Measurements from ENCODE around the gene CDH15.

- TF ChIP-seq HNRNPL (IDR thresholded peaks at IDR 0.05; ENCODE audit: low read depth, low read length) (no peak), ZNF530 (CRISPR knock-in tag; IDR thresholded peaks at IDR 0.05; ENCODE audit: low read depth) (no peak), ZNF660 (CRISPR knock-in tag; IDR thresholded peaks at IDR 0.05; ENCODE audit: borderline replicate concordance, low read depth) (no peak), POLR2A (IDR thresholded peaks at IDR 0.05; ENCODE audit: insufficient read depth in 1 of 2, low read depth in 2 of 2, low read length in 2 of 2) (no peak), MAFK (conservative IDR thresholded peaks at IDR 0.05 in 1 of 2, IDR thresholded peaks at IDR 0.05 in 1 of 2; ENCODE audit: low read length in 2 of 2) (no peak), ZNF18 (CRISPR knock-in tag; IDR thresholded peaks at IDR 0.05; ENCODE audit: insufficient replicate concordance) (no peak), POLR2AphosphoS2 (IDR thresholded peaks at IDR 0.05; ENCODE audit: low read depth, low read length) (no peak)
- TF ChIP-seq, protein P1, sequence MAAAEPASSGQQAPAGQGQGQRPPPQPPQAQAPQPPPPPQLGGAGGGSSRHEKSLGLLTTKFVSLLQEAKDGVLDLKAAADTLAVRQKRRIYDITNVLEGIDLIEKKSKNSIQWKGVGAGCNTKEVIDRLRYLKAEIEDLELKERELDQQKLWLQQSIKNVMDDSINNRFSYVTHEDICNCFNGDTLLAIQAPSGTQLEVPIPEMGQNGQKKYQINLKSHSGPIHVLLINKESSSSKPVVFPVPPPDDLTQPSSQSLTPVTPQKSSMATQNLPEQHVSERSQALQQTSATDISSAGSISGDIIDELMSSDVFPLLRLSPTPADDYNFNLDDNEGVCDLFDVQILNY (CRISPR knock-in tag; conservative IDR thresholded peaks at IDR 0.05), result no peak
Observed at GRCh38 chr16:89140981-89141883, 30.3 kb upstream of the CDH15 start.
